HG03045 (cell line): ENCODE data around the gene ADCY9.

Experiments
- ATAC-seq: cut with Tn5 transposase; IDR thresholded peaks from one replicate; pipeline ENCODE4 v1.9.1; 2021; ENCODE audit warnings: mild to moderate bottlenecking, moderate library complexity; ENCODE audit not compliant: unreplicated experiment

ADCY9 gene

GRCh38 chr16:4008116-4008515 is 108.1 kb downstream of the ADCY9 start:
- no peak for ATAC-seq

GRCh38 chr16:4006397-4006999 is 109.7 kb downstream of the ADCY9 start:
- ATAC-seq: no peak

GRCh38 chr16:4005731-4006130 is 110.5 kb downstream of the ADCY9 start:
- no peak for ATAC-seq

- ATAC-seq: no peak
These were observed 111.0 kb downstream of the ADCY9 start for GRCh38 chr16:4005281-4005680.

GRCh38 chr16:4004206-4004605 is 112.0 kb downstream of the ADCY9 start:
- no peak for ATAC-seq

- no peak for ATAC-seq
These were observed 112.7 kb downstream of the ADCY9 start for GRCh38 chr16:4003576-4003975.

- no peak for ATAC-seq
These were observed 113.1 kb downstream of the ADCY9 start for GRCh38 chr16:4003166-4003565.

- ATAC-seq: no peak
These were observed 114.1 kb downstream of the ADCY9 start for GRCh38 chr16:4002121-4002520.

GRCh38 chr16:3999479-4000325 is 116.5 kb downstream of the ADCY9 start:
- ATAC-seq: no peak

- no peak for ATAC-seq
These were observed 117.3 kb downstream of the ADCY9 start for GRCh38 chr16:3998793-3999478.

- ATAC-seq: no peak
These were observed 118.9 kb downstream of the ADCY9 start for GRCh38 chr16:3997231-3997841.

- ATAC-seq: no peak
These were observed 121.2 kb downstream of the ADCY9 start for GRCh38 chr16:3995001-3995400.

GRCh38 chr16:3993052-3993785 is 123.0 kb downstream of the ADCY9 start:
- no peak for ATAC-seq

- no peak for ATAC-seq
These were observed 123.8 kb downstream of the ADCY9 start for GRCh38 chr16:3992297-3993051.

GRCh38 chr16:3988824-3989223 is 127.4 kb downstream of the ADCY9 start:
- no peak for ATAC-seq

GRCh38 chr16:3988011-3988410 is 128.2 kb downstream of the ADCY9 start:
- no peak for ATAC-seq

- no peak for ATAC-seq
These were observed 129.0 kb downstream of the ADCY9 start for GRCh38 chr16:3987231-3987630.

GRCh38 chr16:3986235-3986544 is 130.1 kb downstream of the ADCY9 start:
- ATAC-seq: no peak

GRCh38 chr16:3984111-3985060 is 131.9 kb downstream of the ADCY9 start:
- no peak for ATAC-seq
